ENCODE data around the gene SFT2D3. TPM values are rescaled to one million over a fixed set of nuclear protein-coding genes. Genes with fewer than 3 reads are reported as not detected.

The SFT2D3 gene
- total RNA-seq, 1 donor from 2014 or later = 6.4 TPM

DNA sequence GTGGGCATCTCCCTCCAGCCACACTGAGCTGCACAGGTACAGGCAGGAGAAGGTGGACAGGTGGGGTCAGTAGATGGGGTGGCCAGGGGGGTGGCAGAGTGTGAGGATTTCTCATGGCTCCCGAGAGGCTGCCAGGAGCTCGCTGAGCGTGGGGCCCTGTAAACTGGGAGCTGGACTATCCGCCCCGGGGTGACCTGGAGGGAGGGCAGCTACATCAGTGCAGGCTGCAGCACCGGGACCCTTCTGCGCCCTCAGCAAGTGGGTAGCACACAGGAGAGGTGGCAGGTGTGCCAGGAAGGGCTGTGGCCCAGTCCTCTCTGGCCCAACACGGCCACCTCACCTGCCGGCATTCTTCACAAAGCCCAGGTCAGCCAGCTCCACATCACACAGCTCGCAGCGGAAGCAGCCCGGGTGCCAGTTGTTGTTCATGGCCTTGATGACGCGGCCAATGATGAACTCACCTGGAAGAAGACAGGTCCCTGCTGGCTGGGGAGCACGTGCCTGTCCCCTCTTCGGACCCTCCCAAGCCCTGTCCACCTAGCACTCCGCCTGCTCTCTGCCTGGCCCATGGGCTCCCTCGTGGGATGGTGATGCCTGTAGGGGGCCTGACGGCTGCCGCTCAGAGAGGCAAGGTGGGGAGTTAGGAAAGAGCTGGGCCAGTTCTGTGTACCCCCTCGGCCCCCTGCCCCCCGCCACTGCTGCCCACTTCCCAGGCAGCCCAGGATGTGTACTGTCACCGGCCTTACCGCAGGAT lies 47.0 kb upstream of the SFT2D3 start:
- no peak for TF ChIP-seq CTCF (IDR thresholded peaks at IDR 0.05; ENCODE audit: partially characterized antibody, unreplicated experiment)
- Mint-ChIP-seq H3K4me3 (ENCODE audit: unreplicated experiment) (no peak overlapping the region), H3K27me3 (ENCODE audit: unreplicated experiment) (peaks cover 4% of the 10 kb centered on the region), H3K36me3 (ENCODE audit: unreplicated experiment) (no peaks in the 10 kb centered on the region), H3K9me3 (ENCODE audit: unreplicated experiment) (peaks cover 6% of the 10 kb centered on the region), H3K27ac (ENCODE audit: unreplicated experiment) (no peak overlapping the region), H3K4me1 (ENCODE audit: low read depth, unreplicated experiment) (peaks cover 7% of the 10 kb centered on the region)
- no peak for DNase-seq

DNA sequence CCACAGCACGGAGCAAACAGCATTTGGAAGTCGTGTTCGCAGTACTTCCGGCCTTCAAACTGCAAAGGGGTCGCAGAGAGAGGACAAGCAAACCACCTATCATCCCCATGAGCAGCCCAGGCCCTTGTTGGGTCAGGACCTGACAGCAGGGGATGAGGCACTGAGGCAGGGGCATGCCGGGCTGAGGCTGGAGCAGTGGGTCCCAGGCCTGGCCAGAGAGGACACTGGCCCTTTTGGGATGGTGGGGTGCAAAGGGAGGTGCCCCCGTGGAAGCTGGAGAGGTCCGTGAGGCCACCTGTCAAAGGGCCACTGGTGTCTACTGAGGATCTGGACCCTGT lies 46.5 kb upstream of the SFT2D3 start:
- H3K36me3 Mint-ChIP-seq (ENCODE audit: unreplicated experiment) = no peaks in the 10 kb centered on the region
- peaks cover 4% of the 10 kb centered on the region for H3K27me3 Mint-ChIP-seq (ENCODE audit: unreplicated experiment)
- H3K4me1 Mint-ChIP-seq (ENCODE audit: low read depth, unreplicated experiment) = peaks cover 7% of the 10 kb centered on the region
- H3K4me3 Mint-ChIP-seq (ENCODE audit: unreplicated experiment) = no peak overlapping the region
- H3K9me3 Mint-ChIP-seq (ENCODE audit: unreplicated experiment) = peaks cover 5% of the 10 kb centered on the region
- no peak for TF ChIP-seq CTCF (IDR thresholded peaks at IDR 0.05; ENCODE audit: partially characterized antibody, unreplicated experiment)
- H3K27ac Mint-ChIP-seq (ENCODE audit: unreplicated experiment) = no peak overlapping the region
- no peak for DNase-seq

DNA sequence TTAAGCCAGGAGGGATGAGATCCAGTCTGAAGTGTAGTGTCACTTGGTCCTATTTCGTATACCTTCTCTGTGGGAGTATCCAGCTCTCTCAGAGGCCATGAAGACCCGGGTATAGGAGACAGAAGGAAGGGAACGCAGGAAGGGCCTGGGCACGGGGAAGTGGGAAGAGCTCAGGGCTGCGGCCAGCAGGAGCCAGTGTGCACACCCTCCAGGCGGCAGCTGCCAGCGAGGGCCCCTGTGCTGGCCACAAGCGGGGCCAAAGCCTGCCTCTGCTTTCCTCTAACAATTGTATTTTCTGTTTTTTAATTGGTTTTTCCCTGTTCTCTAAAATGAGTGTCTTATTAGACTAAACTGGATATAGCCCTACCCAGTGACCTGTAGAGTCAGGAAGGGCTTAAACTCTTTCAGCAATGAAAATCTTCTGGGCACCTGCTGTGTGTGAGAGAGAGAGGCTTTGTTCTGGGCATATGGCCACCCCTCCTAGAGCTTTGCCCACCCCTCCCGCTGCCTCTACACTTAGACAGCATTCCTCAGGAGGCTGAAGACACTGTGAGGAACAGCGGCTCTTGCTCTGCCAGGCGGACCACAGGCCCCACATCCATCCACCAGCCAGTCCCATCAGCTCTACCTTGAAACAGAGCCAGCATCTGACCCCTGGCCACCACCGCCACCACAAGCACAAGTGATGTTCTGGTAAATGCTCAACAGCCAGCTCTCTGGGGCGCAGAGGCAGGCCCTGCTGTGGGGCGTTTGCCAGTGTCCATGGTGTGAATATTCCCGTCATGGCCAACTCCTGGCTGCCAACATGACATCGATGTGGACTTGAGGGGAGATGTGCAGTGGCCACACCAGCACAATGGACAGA lies 45.9 kb upstream of the SFT2D3 start:
- no peak for TF ChIP-seq CTCF (IDR thresholded peaks at IDR 0.05; ENCODE audit: partially characterized antibody, unreplicated experiment)
- H3K27me3 Mint-ChIP-seq (ENCODE audit: unreplicated experiment) = peaks cover 4% of the 10 kb centered on the region
- peaks cover 7% of the 10 kb centered on the region for H3K4me1 Mint-ChIP-seq (ENCODE audit: low read depth, unreplicated experiment)
- no peak for DNase-seq
- no peak overlapping the region for H3K4me3 Mint-ChIP-seq (ENCODE audit: unreplicated experiment)
- no peaks in the 10 kb centered on the region for H3K36me3 Mint-ChIP-seq (ENCODE audit: unreplicated experiment)
- H3K9me3 Mint-ChIP-seq (ENCODE audit: unreplicated experiment) = peaks cover 3% of the 10 kb centered on the region
- no peak overlapping the region for H3K27ac Mint-ChIP-seq (ENCODE audit: unreplicated experiment)

- Mint-ChIP-seq H3K27me3 (ENCODE audit: unreplicated experiment) (peaks cover 4% of the 10 kb centered on the region), H3K27ac (ENCODE audit: unreplicated experiment) (no peak overlapping the region)
Observed at GRCh38 chr2:127656569-127657231, 44.6 kb upstream of the SFT2D3 start.

More at GRCh38 chr2:127656569-127657231, 44.6 kb upstream of the SFT2D3 start:
- Mint-ChIP-seq H3K36me3 (ENCODE audit: unreplicated experiment) (no peaks in the 10 kb centered on the region), H3K9me3 (ENCODE audit: unreplicated experiment) (peaks cover 3% of the 10 kb centered on the region), H3K4me3 (ENCODE audit: unreplicated experiment) (no peak overlapping the region), H3K4me1 (ENCODE audit: low read depth, unreplicated experiment) (peaks cover 7% of the 10 kb centered on the region)
- TF ChIP-seq CTCF (IDR thresholded peaks at IDR 0.05; ENCODE audit: partially characterized antibody, unreplicated experiment) = no peak
- peak; percentile 10 for DNase-seq
